ENCODE measurements around the gene NEK4.
A peak's percentile ranks its signal among the peaks of the same experiment; 100 is the strongest.
"Not testable (repeated sequence)": the region's sequence is repeated elsewhere in the genome, so short reads cannot be mapped to it uniquely, and the experiment has no call there.

The NEK4 gene

GRCh38 chr3:52696830-52697631 is 73.7 kb downstream of the NEK4 start:
- DNase-seq (ENCODE audit: low read depth): no peak

DNA sequence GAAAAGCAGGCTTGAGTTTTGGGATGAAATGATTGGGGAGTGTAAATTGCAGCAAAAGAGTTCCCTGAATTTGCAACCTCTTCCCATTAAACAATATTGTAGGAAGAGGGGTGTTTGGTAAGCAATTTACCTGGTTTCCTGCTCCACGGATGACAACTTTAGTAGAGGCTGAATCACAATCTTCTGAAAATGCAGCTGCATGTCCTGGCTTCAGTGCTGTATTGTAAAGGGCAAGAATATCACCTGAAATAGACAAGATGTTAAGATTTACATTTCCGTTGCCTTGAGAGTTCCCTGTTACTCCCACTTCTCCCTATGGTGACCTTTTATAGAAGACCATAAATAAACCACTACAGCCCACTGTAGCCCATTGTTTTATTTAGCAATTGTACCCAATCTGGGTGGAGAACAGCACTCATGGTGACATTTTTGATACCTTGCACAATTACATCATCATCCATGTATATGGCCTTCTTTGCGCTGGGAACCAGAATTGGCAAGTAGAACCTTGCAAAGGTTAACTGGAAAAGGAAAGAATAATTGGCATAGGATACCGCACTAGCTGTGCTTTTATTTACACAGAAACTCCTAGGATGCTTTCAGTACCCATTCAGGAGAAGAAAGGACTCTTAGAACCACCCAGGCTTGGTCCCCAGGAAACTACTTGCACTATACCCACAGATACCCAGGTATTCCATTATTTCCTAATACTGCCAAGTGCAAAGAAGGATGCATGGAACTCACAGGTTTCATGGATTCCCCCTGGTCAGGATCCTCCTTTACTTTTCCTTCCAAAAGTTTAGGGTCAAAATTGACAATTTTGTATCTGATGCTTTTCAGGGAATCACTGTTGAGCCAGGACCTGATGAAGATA is 74.7 kb downstream of the NEK4 start:
- no peak for DNase-seq (ENCODE audit: low read depth)

- no peak for DNase-seq (ENCODE audit: low read depth)
These were observed 76.1 kb downstream of the NEK4 start for GRCh38 chr3:52694528-52695189.

- no peak for DNase-seq (ENCODE audit: low read depth)
These were observed 77.7 kb downstream of the NEK4 start for GRCh38 chr3:52693071-52693470.

GRCh38 chr3:52690560-52690959 is 80.2 kb downstream of the NEK4 start:
- no peak for DNase-seq (ENCODE audit: low read depth)

DNA sequence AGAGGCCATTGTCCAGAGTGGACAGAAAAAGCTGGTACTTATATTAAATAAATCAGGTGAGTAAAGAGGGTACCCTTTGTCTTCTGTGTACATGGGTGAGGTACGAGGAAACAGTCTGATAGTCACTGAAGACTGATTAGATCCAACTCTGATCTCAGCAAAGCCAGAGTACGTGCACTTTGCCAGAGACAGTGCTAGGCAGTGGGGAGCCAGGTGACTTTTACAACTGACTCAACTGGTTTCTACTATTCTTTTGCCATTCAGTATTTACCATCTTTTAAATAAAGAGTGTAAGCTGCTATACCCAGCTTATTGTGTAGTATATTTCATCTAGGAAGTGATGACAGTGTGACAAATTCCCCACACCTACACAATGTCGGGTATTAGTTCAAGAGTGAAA is 81.6 kb downstream of the NEK4 start:
- no peak for DNase-seq (ENCODE audit: low read depth)

DNA sequence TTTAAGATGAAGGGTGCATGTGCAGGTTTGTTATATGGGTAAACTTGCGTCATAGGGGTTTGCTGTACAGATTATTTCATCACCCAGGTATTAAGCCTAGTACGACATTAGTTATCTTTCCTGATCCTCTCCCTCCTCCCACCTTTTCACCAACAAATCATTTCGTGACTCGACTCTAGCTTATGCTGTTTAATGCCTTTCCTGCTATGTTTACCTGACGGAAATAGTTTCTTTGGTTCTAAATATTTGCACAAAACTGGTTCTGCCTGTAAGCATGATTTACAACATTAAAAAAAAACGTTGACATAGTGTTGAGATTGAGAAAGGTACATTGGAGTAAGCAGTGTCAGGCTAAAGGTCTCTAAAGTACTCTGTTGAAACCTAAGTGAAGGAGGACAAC is 82.5 kb downstream of the NEK4 start:
- no peak for DNase-seq (ENCODE audit: low read depth)

DNA sequence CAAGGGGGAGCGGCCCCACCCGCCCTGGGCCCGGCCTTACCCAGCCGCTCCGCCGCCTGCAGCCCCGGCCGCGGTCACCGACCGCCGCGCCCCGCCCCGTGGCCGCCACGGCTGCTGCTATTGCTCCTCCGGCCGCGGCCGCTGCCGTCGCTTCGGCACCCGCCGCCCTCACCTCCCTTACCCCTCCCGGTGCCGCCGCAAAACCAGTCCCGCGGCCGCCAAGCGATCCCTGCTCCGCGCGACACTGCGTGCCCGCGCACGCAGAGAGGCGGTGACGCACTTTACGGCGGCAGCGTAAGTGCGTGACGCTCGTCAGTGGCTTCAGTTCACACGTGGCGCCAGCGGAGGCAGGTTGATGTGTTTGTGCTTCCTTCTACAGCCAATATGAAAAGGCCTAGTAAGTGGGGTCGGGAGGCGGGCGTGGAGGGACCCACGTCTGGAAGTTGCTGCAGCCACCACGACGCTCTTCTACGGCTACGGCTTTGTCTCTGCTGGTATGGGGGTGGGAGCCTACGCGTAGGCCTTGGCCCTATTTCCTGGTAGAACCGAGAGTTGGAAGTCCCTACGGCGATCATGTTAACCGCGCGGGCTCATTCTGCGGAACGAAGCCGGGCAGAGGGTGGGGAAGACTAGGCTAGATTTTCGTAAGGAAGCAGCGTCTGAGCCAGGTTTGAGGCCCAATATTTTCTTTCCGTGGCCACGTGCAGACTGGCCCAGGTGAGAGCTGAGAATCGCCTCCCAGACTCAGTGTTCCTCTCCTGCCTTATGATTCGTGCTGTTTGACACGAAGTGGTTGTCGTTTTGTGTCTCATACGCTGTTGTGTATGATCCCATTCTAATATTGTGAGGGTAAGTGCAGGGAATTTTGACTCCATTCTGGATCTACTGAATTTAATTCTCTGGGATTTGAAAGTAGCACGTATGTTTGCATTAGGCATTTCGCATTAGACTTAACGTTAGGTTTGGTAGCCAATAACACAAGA is 84.7 kb downstream of the NEK4 start, which contains the start of the genes GNL3 and PBRM1:
Gene GNL3, plus strand, starts transcription at position 324 of the 983 bp plus-strand sequence. Its CDS starts 61 bp downstream, at position 385.
Gene PBRM1, minus strand, starts transcription at position 205 of the 983 bp plus-strand sequence.
- peak; percentile 91 for DNase-seq (ENCODE audit: low read depth)

DNA sequence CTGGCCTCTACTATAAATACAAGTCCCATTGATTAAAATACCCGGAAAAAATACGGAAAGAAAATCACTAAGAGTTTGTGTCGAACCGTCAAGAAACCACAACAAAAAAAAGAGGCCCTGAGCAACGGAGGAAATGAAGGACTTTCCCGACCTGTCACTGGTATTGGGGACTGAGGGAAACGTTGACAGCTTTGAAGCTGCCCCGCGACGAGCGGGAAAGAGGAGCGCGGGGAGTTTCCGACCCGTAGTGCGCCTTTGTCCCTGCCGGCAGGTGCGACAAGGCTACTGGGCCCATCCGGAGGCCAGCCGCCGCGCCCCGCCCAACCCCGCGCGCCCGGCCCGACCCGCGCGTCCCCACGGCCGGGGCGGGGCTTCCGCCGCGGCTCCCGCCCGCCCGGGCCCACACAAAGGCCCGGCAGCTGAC is 85.4 kb downstream of the NEK4 start:
- peak; percentile 78 for DNase-seq (ENCODE audit: low read depth)

DNA sequence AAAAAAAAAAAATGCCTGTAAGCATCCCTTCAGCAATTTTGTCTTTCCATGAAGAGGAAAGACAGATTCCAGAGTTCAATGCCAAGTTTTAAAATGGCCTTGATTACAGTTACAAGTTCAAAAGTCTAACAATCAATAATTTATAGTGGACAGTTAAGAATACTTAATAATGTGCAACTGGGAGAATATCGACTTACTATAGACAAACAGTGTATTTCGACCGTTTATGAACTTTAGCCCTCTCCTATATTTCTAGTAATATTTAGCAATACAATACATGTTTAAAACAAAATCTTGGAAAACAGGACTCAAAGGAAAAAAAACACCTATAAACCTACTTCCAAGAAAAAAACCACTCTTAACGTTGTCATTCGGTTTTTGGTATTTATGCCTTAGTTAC is 86.6 kb downstream of the NEK4 start:
- DNase-seq (ENCODE audit: low read depth): no peak

DNA sequence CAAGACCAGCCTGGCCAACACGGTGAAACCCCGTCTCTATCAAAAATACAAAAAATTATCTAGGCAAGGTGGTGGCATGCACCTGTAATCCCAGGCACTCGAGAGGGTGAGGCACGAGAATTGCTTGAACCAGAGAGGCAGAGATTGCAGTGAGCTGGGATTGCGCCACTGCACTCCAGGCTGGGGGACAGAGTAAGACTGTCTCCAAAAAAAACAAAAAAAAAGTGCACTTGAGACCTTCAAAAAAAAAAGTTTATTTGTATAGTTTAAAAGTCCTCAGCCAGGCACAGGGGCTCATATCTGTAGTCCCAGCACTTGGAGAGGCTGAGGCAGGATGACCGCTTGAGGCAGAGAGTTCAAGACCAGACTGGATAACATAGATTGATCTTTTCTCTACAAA is 87.1 kb downstream of the NEK4 start:
- DNase-seq (ENCODE audit: low read depth): no peak

DNA sequence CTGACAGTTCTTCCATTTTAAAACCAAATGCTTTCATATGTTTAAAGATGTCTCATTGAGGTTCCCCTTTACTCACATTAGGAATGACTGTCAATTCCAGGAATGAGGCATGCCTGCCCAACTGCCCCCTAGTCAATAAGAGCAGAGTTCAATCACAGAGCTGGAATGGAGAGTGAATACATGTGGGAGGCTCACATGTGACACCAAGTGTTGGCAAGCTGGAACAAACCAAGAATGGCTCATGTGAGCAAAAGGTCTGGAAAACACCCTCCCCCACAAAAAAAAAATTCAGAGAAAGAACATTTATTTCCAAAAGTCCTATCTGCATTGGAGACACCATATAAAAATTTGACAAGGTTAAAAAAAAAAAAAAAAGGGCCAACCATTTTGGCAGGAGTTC is 88.7 kb downstream of the NEK4 start:
- no peak for DNase-seq (ENCODE audit: low read depth)

DNA sequence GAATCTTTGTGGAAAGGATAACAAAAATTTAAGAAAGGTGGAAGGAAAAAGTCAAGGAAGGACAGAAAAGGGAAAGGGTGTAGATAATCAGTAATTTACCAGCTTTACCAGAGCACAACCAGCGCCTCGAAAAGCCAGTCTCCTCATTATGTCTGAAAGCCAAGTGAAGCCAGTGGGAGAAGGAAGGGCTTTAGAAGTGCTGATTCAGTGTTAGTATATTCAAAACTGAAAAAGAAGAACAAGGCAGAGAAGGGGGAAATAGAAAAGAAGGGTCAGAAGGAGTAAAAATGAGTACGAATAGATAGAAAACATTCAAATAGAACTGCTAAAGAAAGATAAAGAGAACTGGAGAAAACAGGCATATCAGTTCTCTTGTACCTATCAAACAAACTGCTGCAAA is 89.1 kb downstream of the NEK4 start:
- no peak for DNase-seq (ENCODE audit: low read depth)

- no peak for DNase-seq (ENCODE audit: low read depth)
These were observed 90.9 kb downstream of the NEK4 start for GRCh38 chr3:52679811-52680210.

DNA sequence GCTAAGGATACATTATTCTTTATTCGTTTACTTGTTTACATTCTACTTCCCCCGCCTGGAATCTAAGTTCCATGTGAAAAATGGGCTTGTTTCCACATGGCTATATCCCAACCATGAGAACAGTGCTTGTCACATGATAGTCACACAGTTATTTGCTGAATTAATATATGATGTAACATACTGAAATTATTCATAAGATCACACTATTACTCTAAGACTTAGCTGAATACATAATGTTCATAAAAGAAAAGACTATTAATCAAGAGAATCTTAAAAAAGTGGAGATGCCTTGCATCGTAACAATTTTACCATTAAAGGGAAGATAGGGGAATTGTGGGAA is 91.6 kb downstream of the NEK4 start:
- DNase-seq (ENCODE audit: low read depth): no peak

GRCh38 chr3:52678265-52679198 is 92.2 kb downstream of the NEK4 start:
- no peak for DNase-seq (ENCODE audit: low read depth)

DNA sequence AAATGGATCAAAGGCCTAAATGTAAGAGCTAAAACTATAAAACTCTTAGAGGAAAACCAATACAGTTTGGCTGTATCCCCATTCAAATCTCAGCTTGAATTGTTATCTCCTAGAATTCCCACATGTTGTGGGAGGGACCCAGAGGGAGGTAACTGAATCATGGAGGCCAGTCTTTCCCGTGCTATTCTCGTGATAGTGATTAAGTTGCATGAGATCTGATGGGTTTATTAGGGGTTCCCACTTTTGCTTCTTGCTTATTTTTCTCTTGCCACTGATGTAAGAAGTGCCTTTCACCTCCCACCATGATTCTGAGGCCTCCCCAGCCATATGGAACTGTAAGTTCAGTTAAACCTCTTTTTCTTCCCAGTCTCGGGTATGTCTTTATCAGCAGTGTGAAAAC is 94.5 kb downstream of the NEK4 start:
- not testable (repeated sequence) for DNase-seq (ENCODE audit: low read depth)

DNA sequence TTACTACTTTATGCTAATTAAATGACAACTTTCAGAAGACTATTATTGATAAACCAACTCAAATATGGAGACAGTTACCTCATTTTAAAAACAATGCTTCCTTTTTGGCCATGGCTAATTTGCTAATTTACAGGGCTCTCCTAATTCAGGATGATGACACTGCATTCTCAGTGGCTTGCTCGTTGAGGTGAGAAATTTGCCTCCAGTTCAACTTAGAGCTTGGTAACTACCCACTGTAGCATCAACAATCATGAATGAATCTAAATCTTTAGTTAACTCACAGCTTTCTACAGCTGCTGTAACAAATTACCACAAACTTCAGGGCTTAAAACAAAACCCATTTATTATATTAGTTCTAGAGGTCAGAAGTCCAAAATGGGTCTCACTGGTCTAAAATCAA is 99.1 kb downstream of the NEK4 start:
- DNase-seq (ENCODE audit: low read depth): no peak

DNA sequence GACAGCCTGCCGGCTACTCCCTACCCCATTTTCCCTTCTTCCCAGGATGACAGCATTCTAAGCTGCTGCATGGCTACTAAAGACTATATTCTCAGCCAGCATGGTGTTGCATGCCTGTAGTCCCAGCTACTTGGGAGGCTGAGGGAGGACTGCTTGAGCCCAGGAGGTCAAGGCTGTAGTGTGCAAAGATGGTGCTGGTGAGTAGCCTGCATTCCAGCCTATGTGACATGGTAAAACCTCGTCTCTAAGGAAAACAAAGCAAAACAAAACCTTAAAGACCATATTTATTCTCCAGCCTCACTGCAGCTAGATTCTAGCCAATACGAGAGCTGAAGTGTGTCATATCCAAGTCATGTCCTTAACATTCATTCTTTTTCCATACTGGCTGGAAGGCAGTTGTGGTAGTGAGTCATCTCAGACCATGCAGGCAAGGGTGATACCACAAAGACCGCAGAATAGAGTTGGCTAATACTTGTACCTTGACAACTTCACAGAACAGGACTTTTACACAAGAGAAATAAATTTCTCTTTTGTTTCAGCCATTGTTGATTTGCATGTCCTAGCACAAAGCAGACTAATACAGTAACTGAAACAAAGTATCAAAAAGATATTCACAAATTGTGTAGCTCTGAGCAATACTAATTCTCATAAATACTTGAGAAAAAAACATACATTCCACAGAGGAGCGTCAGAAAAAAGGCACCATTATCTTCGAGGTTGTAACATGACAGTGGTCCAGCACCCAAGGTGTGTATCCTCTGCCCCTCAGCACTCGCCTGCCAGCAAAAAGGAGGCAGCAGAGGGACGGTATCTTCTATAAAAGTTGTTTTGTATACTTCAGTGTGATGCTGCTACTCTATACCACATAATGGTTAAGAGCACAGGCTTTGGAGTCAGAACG is 99.9 kb downstream of the NEK4 start:
- peak; percentile 46 for DNase-seq (ENCODE audit: low read depth)
